Measurements from ENCODE around the gene RAB37.

- TF ChIP-seq CTCF (IDR thresholded peaks at IDR 0.05) (no peak), POLR2A (IDR thresholded peaks at IDR 0.05) (no peak)
Observed at GRCh38 chr17:74771319-74771914, 34.4 kb downstream of the RAB37 start.

Measured in tibial nerve (tissue), 3 donors.